Activated T-helper 2 cell treated with anti-CD3 and anti-CD28 coated beads, Interferon-gamma antibody, Interleukin-2, Interleukin-4, amounts not matched to agents 10 μg/mL and 5 μg/mL and 100 μg/mL, durations not matched to agents 14 hours and 24 hours and 36 hours (primary cell): ENCODE measurements around the gene GLI3. TPM values are rescaled to one million over a fixed set of nuclear protein-coding genes. Genes with fewer than 3 reads are reported as not detected.
A peak's percentile ranks its signal among the peaks of the same experiment; 100 is the strongest.

Experiments
- DNase-seq: peaks from one replicate; pipeline ENCODE4 v3.0.0; 2021; ENCODE audit warnings: low spot score
- H3K27ac Mint-ChIP-seq: one replicate; pipeline ENCODE4 v1.8.0; 2021; ENCODE audit warnings: mixed read lengths
- H3K27me3 Mint-ChIP-seq: one replicate; pipeline ENCODE4 v1.8.0; 2021; ENCODE audit warnings: low read depth, mixed read lengths
- H3K36me3 Mint-ChIP-seq: one replicate; pipeline ENCODE4 v1.8.0; 2021; ENCODE audit warnings: low read depth, mixed read lengths
- H3K4me1 Mint-ChIP-seq: one replicate; pipeline ENCODE4 v1.8.0; 2021; ENCODE audit warnings: low read depth, mixed read lengths
- H3K4me3 Mint-ChIP-seq: one replicate; pipeline ENCODE4 v1.8.0; 2021; ENCODE audit warnings: low read depth, mild to moderate bottlenecking, moderate library complexity, mixed read lengths
- H3K9me3 Mint-ChIP-seq: one replicate; pipeline ENCODE4 v1.8.0; 2021; ENCODE audit warnings: mixed read lengths
- intact Hi-C: fragments of 100-400 bp; cut with micrococcal nuclease; formaldehyde crosslinking; loops from one replicate; pipeline ENCODE4 v1.15.1; 2023
- total RNA-seq: library from RNA; stranded (reverse); gene quantifications from 2 replicates; pipeline ENCODE4 v1.2.3, GENCODE V29; 2022

Gene GLI3
- not detected in 2 replicates for total RNA-seq

GRCh38 chr7:42236976-42237810 lies at the start of gene GLI3:
Gene GLI3, minus strand, starts transcription at chr7:42237209. Its CDS starts 13,956 bp downstream, at chr7:42223253.
- H3K27ac Mint-ChIP-seq: no peak within 1 kb of the TSS
- DNase-seq: peak; percentile 12
- no peaks in the 10 kb centered on the region for H3K9me3 Mint-ChIP-seq
- intact Hi-C loops: no loop called here
- peaks cover 72% of the 10 kb centered on the region for H3K27me3 Mint-ChIP-seq
- H3K4me3 Mint-ChIP-seq: peak within 1 kb of the TSS; percentile 74
- H3K4me1 Mint-ChIP-seq: peaks cover 8% of the 10 kb centered on the region
- no peaks in the 10 kb centered on the region for H3K36me3 Mint-ChIP-seq

- Mint-ChIP-seq H3K4me3 (no peak overlapping the region), H3K4me1 (no peaks in the 10 kb centered on the region), H3K36me3 (no peaks in the 10 kb centered on the region), H3K9me3 (no peaks in the 10 kb centered on the region), H3K27ac (no peak overlapping the region), H3K27me3 (no peaks in the 10 kb centered on the region)
- intact Hi-C loops: no loop called here
- no peak for DNase-seq
Measured at GRCh38 chr7:42285383-42285824, 48.4 kb upstream of the GLI3 start.

- intact Hi-C loops: no loop called here
- Mint-ChIP-seq H3K4me3 (no peak overlapping the region), H3K36me3 (no peaks in the 10 kb centered on the region), H3K9me3 (no peaks in the 10 kb centered on the region), H3K4me1 (no peaks in the 10 kb centered on the region), H3K27me3 (no peaks in the 10 kb centered on the region), H3K27ac (no peak overlapping the region)
- DNase-seq: no peak
Measured at GRCh38 chr7:42283553-42283952, 46.5 kb upstream of the GLI3 start.

- intact Hi-C loops: no loop called here
- no peak for DNase-seq
Measured at GRCh38 chr7:42278344-42278743, 41.3 kb upstream of the GLI3 start.

GRCh38 chr7:42274053-42274452 lies 37.0 kb upstream of the GLI3 start:
- Mint-ChIP-seq H3K4me1 (peaks cover under 1% of the 10 kb centered on the region), H3K27ac (no peak overlapping the region), H3K36me3 (no peaks in the 10 kb centered on the region), H3K9me3 (no peaks in the 10 kb centered on the region), H3K4me3 (no peak overlapping the region), H3K27me3 (no peaks in the 10 kb centered on the region)
- intact Hi-C loops: no loop called here
- no peak for DNase-seq

More at GRCh38 chr7:42278344-42278743, 41.3 kb upstream of the GLI3 start:
- H3K27me3 Mint-ChIP-seq: no peaks in the 10 kb centered on the region
- H3K4me1 Mint-ChIP-seq: no peaks in the 10 kb centered on the region
- no peaks in the 10 kb centered on the region for H3K36me3 Mint-ChIP-seq
- H3K9me3 Mint-ChIP-seq: no peaks in the 10 kb centered on the region
- H3K27ac Mint-ChIP-seq: no peak overlapping the region
- no peak overlapping the region for H3K4me3 Mint-ChIP-seq

GRCh38 chr7:42272793-42273665 lies 36.0 kb upstream of the GLI3 start:
- no peaks in the 10 kb centered on the region for H3K36me3 Mint-ChIP-seq

GRCh38 chr7:42269161-42269560 lies 32.2 kb upstream of the GLI3 start:
- H3K27ac Mint-ChIP-seq: no peak overlapping the region
- intact Hi-C loops: no loop called here
- no peaks in the 10 kb centered on the region for H3K36me3 Mint-ChIP-seq
- H3K9me3 Mint-ChIP-seq: no peaks in the 10 kb centered on the region
- H3K4me3 Mint-ChIP-seq: no peak overlapping the region
- no peak for DNase-seq
- H3K4me1 Mint-ChIP-seq: peaks cover 2% of the 10 kb centered on the region
- H3K27me3 Mint-ChIP-seq: no peaks in the 10 kb centered on the region

More at GRCh38 chr7:42272793-42273665, 36.0 kb upstream of the GLI3 start:
- Mint-ChIP-seq H3K9me3 (no peaks in the 10 kb centered on the region), H3K27ac (no peak overlapping the region), H3K4me1 (peaks cover 2% of the 10 kb centered on the region), H3K4me3 (no peak overlapping the region), H3K27me3 (no peaks in the 10 kb centered on the region)
- no peak for DNase-seq
- intact Hi-C loops: no loop called here

- H3K9me3 Mint-ChIP-seq: no peaks in the 10 kb centered on the region
- H3K4me3 Mint-ChIP-seq: no peak overlapping the region
- no peak for DNase-seq
- H3K27me3 Mint-ChIP-seq: no peaks in the 10 kb centered on the region
- H3K27ac Mint-ChIP-seq: no peak overlapping the region
- H3K4me1 Mint-ChIP-seq: peaks cover 2% of the 10 kb centered on the region
- intact Hi-C loops: no loop called here
- no peaks in the 10 kb centered on the region for H3K36me3 Mint-ChIP-seq
Measured at GRCh38 chr7:42264702-42265101, 27.7 kb upstream of the GLI3 start.

GRCh38 chr7:42263971-42264370 lies 27.0 kb upstream of the GLI3 start:
- H3K4me3 Mint-ChIP-seq: no peak overlapping the region
- intact Hi-C loops: no loop called here
- no peaks in the 10 kb centered on the region for H3K36me3 Mint-ChIP-seq
- no peaks in the 10 kb centered on the region for H3K9me3 Mint-ChIP-seq
- no peak for DNase-seq
- no peak overlapping the region for H3K27ac Mint-ChIP-seq
- no peaks in the 10 kb centered on the region for H3K27me3 Mint-ChIP-seq
- peaks cover under 1% of the 10 kb centered on the region for H3K4me1 Mint-ChIP-seq

GRCh38 chr7:42262964-42263363 lies 26.0 kb upstream of the GLI3 start:
- no peak for DNase-seq
- intact Hi-C loops: no loop called here
- Mint-ChIP-seq H3K36me3 (no peaks in the 10 kb centered on the region), H3K27ac (no peak overlapping the region), H3K4me3 (no peak overlapping the region), H3K4me1 (no peaks in the 10 kb centered on the region), H3K9me3 (no peaks in the 10 kb centered on the region), H3K27me3 (no peaks in the 10 kb centered on the region)

GRCh38 chr7:42254217-42254616 lies 17.2 kb upstream of the GLI3 start:
- H3K4me3 Mint-ChIP-seq: no peak overlapping the region
- H3K9me3 Mint-ChIP-seq: no peaks in the 10 kb centered on the region
- no peak for DNase-seq
- no peak overlapping the region for H3K27ac Mint-ChIP-seq
- no peaks in the 10 kb centered on the region for H3K36me3 Mint-ChIP-seq
- no peaks in the 10 kb centered on the region for H3K27me3 Mint-ChIP-seq
- intact Hi-C loops: no loop called here
- no peaks in the 10 kb centered on the region for H3K4me1 Mint-ChIP-seq

GRCh38 chr7:42253316-42253715 lies 16.3 kb upstream of the GLI3 start:
- Mint-ChIP-seq H3K4me3 (no peak overlapping the region), H3K27me3 (no peaks in the 10 kb centered on the region), H3K27ac (no peak overlapping the region), H3K36me3 (no peaks in the 10 kb centered on the region), H3K9me3 (no peaks in the 10 kb centered on the region), H3K4me1 (no peaks in the 10 kb centered on the region)
- intact Hi-C loops: no loop called here
- DNase-seq: no peak

GRCh38 chr7:42250411-42250810 lies 13.4 kb upstream of the GLI3 start:
- no peak overlapping the region for H3K27ac Mint-ChIP-seq
- no peak for DNase-seq
- intact Hi-C loops: no loop called here
- H3K36me3 Mint-ChIP-seq: no peaks in the 10 kb centered on the region
- no peaks in the 10 kb centered on the region for H3K4me1 Mint-ChIP-seq
- no peaks in the 10 kb centered on the region for H3K9me3 Mint-ChIP-seq
- H3K27me3 Mint-ChIP-seq: peaks cover 4% of the 10 kb centered on the region
- no peak overlapping the region for H3K4me3 Mint-ChIP-seq
